Left ventricle myocardium inferior (tissue), 1 donor: ENCODE data around the gene THAP9. TPM values are rescaled to one million over a fixed set of nuclear protein-coding genes. Genes with fewer than 3 reads are reported as not detected.
"Not testable (repeated sequence)": the region's sequence is repeated elsewhere in the genome, so short reads cannot be mapped to it uniquely, and the experiment has no call there.

Experiments
- DNase-seq: peaks from one replicate; pipeline ENCODE4 v3.0.0-alpha.2; 2020
- H3K27ac ChIP-seq: fragments of 200-600 bp; replicated peaks from 2 replicates; pipeline ENCODE4 v1.8.0; 2021
- H3K27me3 ChIP-seq: fragments of 200-600 bp; 2 replicates; pipeline ENCODE4 v1.8.0; 2021; ENCODE audit warnings: low read depth
- H3K36me3 ChIP-seq: fragments of 200-600 bp; 2 replicates; pipeline ENCODE4 v1.8.0; 2021
- H3K4me1 ChIP-seq: fragments of 200-600 bp; 2 replicates; pipeline ENCODE4 v1.8.0; 2021
- H3K4me3 ChIP-seq: fragments of 200-600 bp; 2 replicates; pipeline ENCODE4 v1.8.0; 2021; ENCODE audit warnings: mild to moderate bottlenecking, moderate library complexity
- H3K9me3 ChIP-seq: fragments of 200-600 bp; replicated peaks from 2 replicates; pipeline ENCODE4 v1.8.0; 2021
- intact Hi-C: fragments of 100-400 bp; cut with micrococcal nuclease; formaldehyde crosslinking; loops from one replicate; pipeline ENCODE4 v1.11.0; 2022
- long read RNA-seq: library from polyadenylated mRNA; unstranded; transcript quantifications from one replicate; pipeline ENCODE4 v2.0.0, GENCODE V29; 2021
- total RNA-seq: library from RNA; stranded (reverse); fragmentation: NEBNext Ultra II Directional; extraction: Animal tissue kit (Norgen Biotek cat#: 25700); gene quantifications from one replicate; pipeline ENCODE4 v1.2.1, GENCODE V29; 2021
- TF ChIP-seq, protein P1 (sequence below): fragments of 200-600 bp; IDR thresholded peaks from 2 replicates; pipeline ENCODE4 v1.8.0; 2021; ENCODE audit warnings: antibody characterized with exemption, mild to moderate bottlenecking, borderline replicate concordance
- donor health status: DM: no; HTN: yes; CAD: no; lungs with severe emphysema.

Gene THAP9
- total RNA-seq, result 5.6 TPM
- long read RNA-seq, partial matches to known transcripts, result 0 of 8 reads
- long read RNA-seq, other reads (novel, unspliced or antisense), result 6 of 8 reads

DNA sequence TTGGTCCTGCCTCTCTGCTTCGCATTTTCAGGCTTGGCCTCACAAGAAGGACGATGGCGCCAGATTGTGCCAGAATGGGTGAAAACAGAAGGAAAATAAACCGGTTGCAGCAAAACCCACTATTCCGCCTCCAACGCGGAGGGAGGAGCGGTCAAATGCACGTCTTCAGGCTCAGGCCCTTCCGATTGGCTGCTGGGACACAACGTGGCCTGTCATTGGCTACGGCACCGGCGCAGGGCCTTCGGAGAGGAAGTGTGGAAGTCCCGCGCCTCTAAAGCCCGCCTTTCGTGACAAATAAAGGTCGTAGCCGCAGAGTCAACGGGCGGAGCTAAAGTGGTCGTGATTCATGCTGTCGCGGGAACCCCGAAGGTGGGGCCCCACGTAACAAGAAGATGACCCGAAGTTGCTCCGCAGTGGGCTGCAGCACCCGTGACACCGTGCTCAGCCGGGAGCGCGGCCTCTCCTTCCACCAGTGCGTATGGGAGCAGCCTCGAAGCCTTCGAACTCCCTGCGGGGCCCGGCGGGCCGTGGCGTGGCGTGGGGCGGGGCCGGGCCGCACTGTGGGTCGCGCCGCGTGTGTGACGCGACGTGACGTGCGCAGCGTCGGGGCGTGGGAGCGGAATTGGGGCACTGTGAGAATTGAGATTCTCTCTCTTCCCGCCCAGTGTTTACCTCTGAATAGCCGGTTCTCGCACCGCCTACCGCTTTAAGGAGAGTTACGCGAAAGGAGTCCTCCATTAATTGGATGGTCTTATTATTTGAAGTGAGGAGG, at the start of gene THAP9:
Gene THAP9, plus strand, starts transcription at position 325 of the 772 bp plus-strand sequence. Its CDS starts 68 bp downstream, at position 393.
- Histone ChIP-seq H3K27ac (peak within 1 kb of the TSS; percentile 100), H3K36me3 (peaks cover 17% of the 10 kb centered on the region), H3K27me3 (no peaks in the 10 kb centered on the region), H3K4me3 (peak within 1 kb of the TSS; percentile 78), H3K9me3 (no peaks in the 10 kb centered on the region), H3K4me1 (peaks cover 59% of the 10 kb centered on the region)
- TF ChIP-seq, protein P1, sequence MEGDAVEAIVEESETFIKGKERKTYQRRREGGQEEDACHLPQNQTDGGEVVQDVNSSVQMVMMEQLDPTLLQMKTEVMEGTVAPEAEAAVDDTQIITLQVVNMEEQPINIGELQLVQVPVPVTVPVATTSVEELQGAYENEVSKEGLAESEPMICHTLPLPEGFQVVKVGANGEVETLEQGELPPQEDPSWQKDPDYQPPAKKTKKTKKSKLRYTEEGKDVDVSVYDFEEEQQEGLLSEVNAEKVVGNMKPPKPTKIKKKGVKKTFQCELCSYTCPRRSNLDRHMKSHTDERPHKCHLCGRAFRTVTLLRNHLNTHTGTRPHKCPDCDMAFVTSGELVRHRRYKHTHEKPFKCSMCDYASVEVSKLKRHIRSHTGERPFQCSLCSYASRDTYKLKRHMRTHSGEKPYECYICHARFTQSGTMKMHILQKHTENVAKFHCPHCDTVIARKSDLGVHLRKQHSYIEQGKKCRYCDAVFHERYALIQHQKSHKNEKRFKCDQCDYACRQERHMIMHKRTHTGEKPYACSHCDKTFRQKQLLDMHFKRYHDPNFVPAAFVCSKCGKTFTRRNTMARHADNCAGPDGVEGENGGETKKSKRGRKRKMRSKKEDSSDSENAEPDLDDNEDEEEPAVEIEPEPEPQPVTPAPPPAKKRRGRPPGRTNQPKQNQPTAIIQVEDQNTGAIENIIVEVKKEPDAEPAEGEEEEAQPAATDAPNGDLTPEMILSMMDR, result no peak
- peak; percentile 98 for DNase-seq
- intact Hi-C loops, result no loop called here

GRCh38 chr4:82851318-82851717, 49.2 kb upstream of the THAP9 start:
- TF ChIP-seq, protein P1, result no peak
- intact Hi-C loops, result no loop called here
- H3K27ac ChIP-seq, result no peak overlapping the region

GRCh38 chr4:82851885-82852750, 48.4 kb upstream of the THAP9 start:
- intact Hi-C loops, result no loop called here
- peaks cover 98% of the 10 kb centered on the region for H3K36me3 ChIP-seq

More at GRCh38 chr4:82851318-82851717, 49.2 kb upstream of the THAP9 start:
- peaks cover 98% of the 10 kb centered on the region for H3K36me3 ChIP-seq
- H3K27me3 ChIP-seq, result no peaks in the 10 kb centered on the region
- no peaks in the 10 kb centered on the region for H3K9me3 ChIP-seq
- no peak for DNase-seq
- peaks cover 8% of the 10 kb centered on the region for H3K4me1 ChIP-seq
- no peak overlapping the region for H3K4me3 ChIP-seq

GRCh38 chr4:82852751-82853285, 47.7 kb upstream of the THAP9 start:
- Histone ChIP-seq H3K4me1 (peaks cover 8% of the 10 kb centered on the region), H3K27ac (no peak overlapping the region), H3K4me3 (no peak overlapping the region), H3K36me3 (peaks cover 98% of the 10 kb centered on the region), H3K27me3 (no peaks in the 10 kb centered on the region), H3K9me3 (no peaks in the 10 kb centered on the region)
- no peak for DNase-seq
- TF ChIP-seq, protein P1, result no peak
- intact Hi-C loops, result no loop called here

More at GRCh38 chr4:82851885-82852750, 48.4 kb upstream of the THAP9 start:
- no peak overlapping the region for H3K4me3 ChIP-seq
- TF ChIP-seq, protein P1, result peak; percentile 56
- DNase-seq, result no peak
- H3K27ac ChIP-seq, result no peak overlapping the region
- H3K9me3 ChIP-seq, result no peaks in the 10 kb centered on the region
- peaks cover 8% of the 10 kb centered on the region for H3K4me1 ChIP-seq
- no peaks in the 10 kb centered on the region for H3K27me3 ChIP-seq

DNA sequence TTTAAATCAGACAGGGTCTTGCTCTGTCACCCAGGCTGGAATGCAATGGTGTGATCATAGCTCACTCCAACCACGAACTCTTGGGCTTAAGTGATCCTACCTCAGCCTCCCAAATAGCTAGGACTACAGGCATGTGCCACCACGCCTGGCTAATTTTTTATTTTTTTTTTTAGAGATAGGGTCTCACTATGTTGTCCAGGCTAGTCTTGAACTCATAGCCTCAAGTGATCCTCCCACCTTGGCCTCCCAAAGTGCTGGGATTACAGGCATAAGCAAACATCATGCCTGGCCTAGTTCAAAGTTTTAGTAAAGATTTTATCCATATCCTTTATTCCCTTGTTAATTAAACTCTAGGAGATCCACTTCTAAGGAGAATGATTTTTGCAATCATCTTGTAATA, 40.0 kb upstream of the THAP9 start:
- H3K4me1 ChIP-seq, result peaks cover 13% of the 10 kb centered on the region
- H3K36me3 ChIP-seq, result peaks cover 91% of the 10 kb centered on the region
- DNase-seq, intact Hi-C loops, H3K27me3 ChIP-seq, H3K27ac ChIP-seq, H3K9me3 ChIP-seq, H3K4me3 ChIP-seq: not testable (repeated sequence)
